HFF-Myc (cell line): ENCODE measurements around the gene GFI1.

Source experiments
- DNase-seq: peaks from one replicate; pipeline ENCODE4 v3.0.0-alpha.2; 2011; ENCODE audit warnings: low read depth; ENCODE audit errors: extremely low read depth
- H3K4me3 ChIP-seq: replicated peaks from 2 replicates; pipeline ENCODE4 v1.5.1; 2011; ENCODE audit warnings: low read depth, mild to moderate bottlenecking, control low read depth, low read length
- CTCF ChIP-seq: IDR thresholded peaks from 2 replicates; pipeline ENCODE4 v1.5.1; 2012; ENCODE audit warnings: mild to moderate bottlenecking, low read depth, low read length, control low read depth; ENCODE audit errors: missing control alignments

The GFI1 gene

GRCh38 chr1:92481971-92482664, 4.6 kb downstream of the GFI1 start:
- no peak for TF ChIP-seq CTCF
- no peak for DNase-seq
- H3K4me3 ChIP-seq: peak overlapping the region; percentile 14

GRCh38 chr1:92481599-92481925, 5.2 kb downstream of the GFI1 start:
- no peak for TF ChIP-seq CTCF
- DNase-seq: no peak
- no peak overlapping the region for H3K4me3 ChIP-seq

- no peak for TF ChIP-seq CTCF
- H3K4me3 ChIP-seq: no peak overlapping the region
- no peak for DNase-seq
Observed at GRCh38 chr1:92480813-92481598, 5.7 kb downstream of the GFI1 start.

GRCh38 chr1:92480200-92480812, 6.4 kb downstream of the GFI1 start:
- TF ChIP-seq CTCF: no peak

GRCh38 chr1:92479587-92479986, 7.1 kb downstream of the GFI1 start:
- DNase-seq: no peak
- H3K4me3 ChIP-seq: no peak overlapping the region
- TF ChIP-seq CTCF: no peak

More at GRCh38 chr1:92480200-92480812, 6.4 kb downstream of the GFI1 start:
- DNase-seq: no peak
- H3K4me3 ChIP-seq: no peak overlapping the region

GRCh38 chr1:92478393-92478792, 8.3 kb downstream of the GFI1 start:
- no peak for DNase-seq
- H3K4me3 ChIP-seq: no peak overlapping the region
- no peak for TF ChIP-seq CTCF
